Activated CD8-positive, alpha-beta memory T cell treated with anti-CD3 and anti-CD28 coated beads, Interleukin-2, amount 50 U/mL, for 48 hours (primary cell): Measurements from ENCODE around the gene TMEM109.

Source experiments
- DNase-seq: peaks from one replicate; pipeline ENCODE4 v3.0.0-alpha.2; 2020

Gene TMEM109

DNA sequence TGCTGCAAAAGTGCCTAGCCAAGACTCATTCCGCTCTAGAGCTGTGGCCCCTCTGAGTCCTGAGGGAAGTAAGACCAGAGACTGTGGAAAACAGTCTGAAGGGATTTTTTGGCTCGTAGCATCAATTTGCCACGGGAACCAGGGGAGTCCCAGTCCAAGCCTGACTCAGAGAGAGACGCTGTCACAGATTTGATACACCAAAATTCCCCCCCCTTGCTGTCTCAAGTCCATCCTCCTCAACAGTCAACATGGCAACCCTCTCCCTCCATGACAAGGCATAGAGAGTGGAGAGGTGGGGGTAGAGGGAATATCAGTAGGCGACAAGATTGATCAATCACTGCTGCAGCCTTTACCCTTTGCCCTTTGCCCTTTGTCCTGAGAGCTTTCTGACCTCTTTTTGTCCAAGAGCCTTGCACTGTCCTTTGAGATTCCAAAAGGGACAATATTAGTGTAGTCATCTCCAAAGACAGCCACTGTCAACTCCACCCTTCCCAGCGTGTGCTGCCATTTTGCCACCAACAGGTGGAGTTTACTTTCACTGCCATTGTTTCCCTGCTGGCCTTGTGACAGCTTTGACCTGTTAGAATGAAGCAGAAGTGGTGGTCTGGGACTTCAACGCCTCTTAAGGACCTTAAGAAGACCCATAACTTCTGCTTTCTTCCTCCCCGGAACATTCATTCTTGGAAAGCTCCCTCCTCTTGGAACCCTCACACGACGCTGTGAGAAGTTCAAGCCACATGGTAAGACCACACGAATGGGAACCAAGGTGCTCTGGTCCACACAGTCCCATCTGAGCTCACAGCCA is 30.7 kb downstream of the TMEM109 start:
- DNase-seq, result no peak

DNA sequence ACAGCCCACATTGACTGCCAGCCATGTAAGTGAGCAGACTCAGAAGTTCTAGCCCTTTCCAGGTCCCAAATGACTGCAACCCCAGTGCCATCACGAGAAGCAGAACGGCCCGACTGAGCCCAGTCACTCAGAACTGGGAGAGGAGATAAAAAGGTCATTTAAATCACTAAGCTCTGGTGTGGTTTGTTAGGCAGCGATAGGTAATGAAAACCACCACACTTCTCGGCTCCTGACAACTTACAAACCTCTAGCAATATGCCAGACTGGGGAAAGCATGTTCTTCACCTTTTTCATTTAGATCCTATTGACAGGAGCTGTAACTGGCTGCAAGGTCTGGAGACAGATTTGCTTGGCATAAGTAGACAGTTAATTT is 31.3 kb downstream of the TMEM109 start:
- DNase-seq, result no peak

DNA sequence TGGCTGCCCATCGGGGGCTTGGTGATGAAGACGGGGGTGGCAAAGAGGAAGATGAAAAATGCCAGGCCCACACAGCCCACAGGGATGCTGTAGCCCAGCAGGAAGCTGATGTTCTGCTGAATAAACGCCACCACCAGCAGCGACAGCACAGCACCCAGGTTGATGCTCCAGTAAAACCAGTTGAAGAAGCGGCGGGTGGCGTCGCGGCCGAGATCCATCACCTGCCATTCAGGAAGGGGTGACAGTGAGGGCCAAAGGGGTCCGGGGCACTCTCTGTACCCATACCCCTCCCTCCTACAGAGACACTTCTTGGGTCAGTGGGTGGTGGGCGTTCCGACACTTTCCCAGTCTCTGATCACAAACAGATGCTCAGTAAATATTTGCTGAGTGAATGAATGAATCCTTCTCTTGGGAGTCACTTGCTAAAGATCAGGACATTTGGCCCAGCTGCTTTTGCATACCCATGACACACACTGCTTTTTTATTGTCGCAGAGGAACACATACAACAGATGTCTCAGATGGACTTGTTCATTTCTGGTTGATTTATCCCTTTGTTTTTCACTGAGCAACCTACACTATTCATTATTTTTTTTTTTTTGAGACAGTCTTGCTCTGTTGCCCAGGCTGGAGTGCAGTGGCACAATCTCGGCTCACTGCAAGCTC is 32.8 kb downstream of the TMEM109 start:
- no peak for DNase-seq

DNA sequence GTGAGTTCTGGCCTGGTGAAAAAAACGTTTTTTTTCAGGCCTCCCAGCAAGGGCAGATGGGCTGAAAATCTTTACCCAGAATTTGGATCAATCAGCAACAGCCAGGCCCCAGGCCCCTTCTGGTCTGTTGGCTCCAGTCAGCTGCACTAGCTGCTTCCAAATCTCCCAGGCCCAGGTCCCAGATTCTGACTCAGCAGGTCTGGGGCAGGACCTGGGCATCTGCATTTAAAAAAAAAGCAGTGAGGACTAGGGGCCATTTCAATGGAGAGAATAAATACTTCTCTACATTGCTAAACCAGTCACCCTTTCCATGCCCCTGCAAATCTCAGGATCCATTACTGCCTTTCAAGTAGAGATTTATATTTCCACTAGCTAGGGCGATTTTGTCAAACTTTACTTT is 33.7 kb downstream of the TMEM109 start:
- DNase-seq, result no peak

DNA sequence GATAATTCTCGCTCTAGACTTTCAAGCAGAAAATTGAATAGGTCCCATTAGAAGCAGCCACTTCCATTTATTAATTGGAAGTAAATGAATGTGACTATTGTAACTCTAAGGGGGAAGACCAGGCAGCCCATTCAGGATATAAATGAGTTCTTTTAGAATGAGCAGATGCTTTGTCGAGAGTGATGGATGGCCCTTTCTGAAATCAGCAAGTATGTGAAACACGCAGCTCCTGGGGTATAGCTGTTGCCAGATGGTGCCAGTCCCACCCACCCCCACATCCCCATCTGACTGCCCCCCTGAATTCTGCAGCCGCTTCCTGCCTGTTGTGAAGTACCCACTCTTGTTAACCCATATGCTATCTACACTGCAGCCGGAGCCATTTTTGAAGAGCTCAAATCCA is 34.3 kb downstream of the TMEM109 start:
- DNase-seq, result no peak

DNA sequence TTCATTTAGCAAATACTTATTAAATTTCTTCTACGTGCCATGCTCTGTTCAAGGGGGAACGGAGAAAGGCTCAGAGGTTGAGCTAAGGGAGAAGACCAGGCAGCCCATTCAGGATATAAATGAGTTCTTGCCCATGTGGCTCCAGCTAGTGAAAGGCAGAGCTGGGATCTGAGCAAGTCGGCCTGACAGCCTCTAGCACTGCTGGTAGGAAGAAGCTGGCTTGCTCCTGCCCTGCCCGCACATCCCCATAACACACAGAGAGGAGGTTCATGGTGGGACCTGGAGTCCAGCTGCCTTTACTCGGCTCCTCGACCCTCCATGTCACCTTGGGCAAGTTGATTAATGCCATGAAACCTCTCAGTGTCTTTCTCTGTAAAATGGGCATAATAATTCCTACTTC is 36.1 kb downstream of the TMEM109 start:
- DNase-seq, result no peak

DNA sequence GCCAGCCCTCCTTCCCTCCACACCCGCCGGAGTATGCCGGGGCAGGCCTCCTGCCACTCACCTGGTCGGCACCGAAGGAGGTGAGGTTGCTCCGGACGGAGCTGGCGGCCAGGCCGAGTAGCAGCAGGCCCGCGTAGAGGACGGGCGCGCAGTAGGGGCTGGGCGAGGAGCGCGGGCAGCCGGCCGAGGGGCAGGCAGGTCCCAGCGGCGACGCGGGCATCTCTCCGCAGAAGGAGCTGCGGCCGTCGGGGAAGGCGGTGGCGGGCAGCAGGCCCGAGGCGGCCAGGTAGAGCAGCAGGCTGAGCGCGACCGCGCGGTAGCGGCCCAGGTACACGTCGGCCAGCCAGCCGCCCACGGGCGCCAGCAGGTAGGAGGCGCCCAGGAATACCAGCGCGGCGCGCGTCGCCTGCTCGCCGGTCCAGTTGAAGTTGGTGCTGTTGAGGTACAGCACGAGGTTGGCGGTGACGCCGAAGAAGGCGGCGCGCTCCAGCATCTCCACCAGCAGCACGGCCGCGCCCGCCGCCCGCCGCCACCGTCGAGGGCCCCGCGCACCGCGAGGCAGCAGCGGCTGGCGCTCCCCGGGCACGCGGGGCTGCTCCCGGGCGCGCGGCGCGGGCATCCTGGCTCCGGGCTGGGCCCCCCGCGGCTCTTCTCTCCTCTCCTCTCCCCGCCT is 37.1 kb downstream of the TMEM109 start:
- DNase-seq, result peak; percentile 71

DNA sequence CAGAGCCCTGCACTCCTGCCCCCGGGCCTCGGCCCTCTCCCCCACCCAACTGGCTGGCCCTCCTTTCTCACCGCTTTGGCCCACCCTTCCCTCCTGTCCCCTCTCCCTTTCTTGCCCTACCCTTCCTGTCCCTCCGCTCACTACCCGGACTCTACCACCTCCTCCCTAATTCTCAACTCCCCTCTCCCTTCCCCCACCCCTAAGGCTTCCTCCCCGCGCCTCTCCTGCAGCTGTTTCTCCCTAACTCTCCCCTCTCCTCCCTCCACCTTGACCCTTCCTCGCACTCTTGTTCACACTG is 37.6 kb downstream of the TMEM109 start:
- DNase-seq, result no peak

DNA sequence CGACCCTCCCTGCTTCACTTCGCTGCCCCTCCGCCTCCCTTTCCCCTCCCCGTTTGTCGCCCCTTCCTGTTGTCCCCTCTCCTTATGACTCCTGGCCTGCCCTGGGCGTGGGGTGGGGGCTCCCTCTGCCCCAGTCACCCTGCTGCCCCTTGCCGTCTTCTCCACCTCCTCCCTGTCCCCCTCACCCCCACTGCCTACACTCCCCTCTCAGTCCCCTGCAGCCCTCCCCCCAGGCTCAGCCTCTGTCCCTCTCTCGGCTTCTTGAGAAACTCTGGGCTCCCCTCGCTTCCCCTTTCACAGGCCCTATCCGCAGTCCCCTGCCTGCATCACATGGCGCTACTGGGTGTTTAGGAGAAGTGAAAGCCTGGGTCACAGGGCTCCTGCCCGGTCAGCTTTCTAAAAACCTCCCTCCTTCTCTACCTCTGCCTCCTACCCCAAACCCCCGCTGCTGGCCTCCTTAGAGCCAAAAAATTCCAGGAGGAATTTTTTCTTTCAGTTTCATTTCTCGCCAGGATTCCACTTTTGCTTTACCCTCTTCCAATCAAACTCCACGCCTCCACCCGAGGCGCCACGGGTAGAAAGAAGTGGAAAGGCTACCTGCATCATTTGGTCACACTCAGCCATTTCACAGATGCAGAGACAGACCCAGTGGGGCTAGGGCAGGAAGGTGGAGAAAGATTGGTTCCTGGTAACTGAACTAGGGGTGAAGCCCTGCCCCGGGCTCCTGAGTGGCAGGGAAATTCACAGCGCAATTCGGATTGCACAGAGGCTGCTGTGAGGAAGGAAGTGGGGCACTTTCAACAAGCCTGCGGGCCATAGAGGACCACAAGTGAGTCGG is 38.2 kb downstream of the TMEM109 start, which contains the start of gene SLC15A3:
Gene SLC15A3 (minus strand): TSS at position 273 of the 838 bp plus-strand sequence. CDS start 625 bp downstream, outside the sequence.
- peak; percentile 62 for DNase-seq

DNA sequence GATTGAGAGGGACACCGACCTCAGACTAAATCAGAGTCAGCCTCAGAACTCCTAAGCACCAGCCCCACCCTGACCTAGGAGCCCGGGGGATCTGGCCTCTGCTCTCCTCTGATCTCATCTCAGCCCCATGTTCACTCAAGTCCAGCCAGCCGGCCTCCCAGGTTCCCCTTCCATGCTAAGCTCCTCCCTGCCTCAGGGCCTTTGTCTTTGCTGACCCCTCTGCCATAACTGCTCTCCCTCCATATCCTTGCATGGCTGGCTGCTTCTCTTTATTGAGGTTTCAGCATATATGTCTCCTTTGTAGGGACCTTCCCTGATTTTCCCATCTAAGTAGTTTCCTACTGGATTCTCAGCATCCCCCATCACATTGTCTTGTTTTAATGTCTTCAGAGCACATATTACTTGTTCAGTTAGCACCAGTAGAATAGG is 38.8 kb downstream of the TMEM109 start:
- DNase-seq, result no peak

DNA sequence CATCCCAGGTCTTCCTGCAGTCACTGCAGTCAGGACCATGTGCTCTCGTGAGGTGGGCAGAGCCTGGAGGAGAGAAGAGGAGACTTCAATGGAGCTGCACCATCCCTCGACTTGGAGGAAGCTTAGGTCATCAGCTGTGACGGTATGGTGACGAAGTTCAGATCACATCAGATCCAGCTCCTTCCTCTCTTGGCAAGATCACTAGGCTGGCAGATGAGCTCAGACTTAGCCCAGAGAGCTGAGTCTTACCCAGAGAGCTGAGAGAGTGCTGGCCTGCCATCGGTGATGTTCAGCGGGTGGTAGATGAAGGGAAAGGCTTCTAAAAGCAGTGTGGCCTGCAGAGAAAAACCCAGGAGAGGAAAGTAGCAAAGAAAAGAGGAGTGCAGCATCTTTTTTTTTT is 39.8 kb downstream of the TMEM109 start:
- no peak for DNase-seq

DNA sequence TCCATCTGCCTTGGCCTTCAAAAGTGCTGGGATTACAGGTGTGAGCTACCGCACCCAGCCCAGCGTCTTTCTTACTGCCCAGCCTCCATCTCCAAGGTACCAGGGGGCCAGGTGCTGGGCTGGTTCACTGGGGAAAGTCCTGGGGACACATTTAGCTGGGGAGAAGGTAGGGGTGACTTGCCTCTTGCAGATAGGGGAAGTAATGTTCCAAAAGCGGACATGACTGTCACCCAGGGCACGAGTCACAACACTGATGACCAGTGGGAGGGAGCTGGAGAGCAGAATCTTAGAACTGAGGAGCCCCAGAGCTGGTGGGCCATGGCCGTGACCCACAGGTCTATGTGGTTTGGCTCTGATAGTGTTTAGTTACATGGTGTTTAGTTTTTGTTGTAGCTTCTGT is 40.5 kb downstream of the TMEM109 start:
- no peak for DNase-seq

DNA sequence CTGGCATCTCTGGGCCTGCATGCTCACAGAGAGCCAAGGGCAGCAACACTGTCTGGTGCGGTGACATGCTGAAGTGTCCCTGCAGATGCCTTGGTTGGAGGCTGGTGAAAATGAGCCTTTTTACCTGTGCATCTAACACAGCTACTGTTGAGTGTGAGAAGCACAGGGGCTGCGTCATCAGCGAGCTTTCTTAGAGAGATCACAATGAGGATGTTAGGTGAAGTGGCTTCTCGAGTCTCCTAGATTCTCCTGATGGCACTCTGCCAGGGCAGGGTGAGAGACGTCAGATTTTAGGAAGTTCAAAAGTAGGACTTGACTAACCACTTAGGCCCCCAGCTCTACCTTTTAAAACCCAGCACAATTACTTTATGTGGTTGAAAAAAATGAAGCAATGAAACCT is 41.6 kb downstream of the TMEM109 start:
- no peak for DNase-seq

DNA sequence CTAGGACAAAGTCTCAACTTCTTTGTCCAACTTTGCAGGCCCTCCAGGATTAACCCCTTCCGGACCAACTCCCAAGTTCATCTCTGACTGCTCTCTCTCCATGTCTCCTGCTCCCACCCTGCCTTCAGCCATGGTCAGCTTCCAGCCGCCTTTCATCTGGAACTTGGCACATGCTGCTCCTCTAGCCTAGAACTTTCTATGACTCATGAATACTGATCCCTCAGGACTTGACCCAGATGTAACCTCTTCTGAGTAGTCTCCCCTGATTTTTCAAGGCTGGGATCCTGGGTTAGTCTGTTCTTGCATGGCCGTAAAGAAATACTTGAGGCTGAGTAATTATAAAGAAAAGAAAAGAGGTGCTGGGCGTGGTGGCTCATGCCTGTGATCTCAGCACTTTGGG is 43.2 kb downstream of the TMEM109 start:
- DNase-seq, result no peak

DNA sequence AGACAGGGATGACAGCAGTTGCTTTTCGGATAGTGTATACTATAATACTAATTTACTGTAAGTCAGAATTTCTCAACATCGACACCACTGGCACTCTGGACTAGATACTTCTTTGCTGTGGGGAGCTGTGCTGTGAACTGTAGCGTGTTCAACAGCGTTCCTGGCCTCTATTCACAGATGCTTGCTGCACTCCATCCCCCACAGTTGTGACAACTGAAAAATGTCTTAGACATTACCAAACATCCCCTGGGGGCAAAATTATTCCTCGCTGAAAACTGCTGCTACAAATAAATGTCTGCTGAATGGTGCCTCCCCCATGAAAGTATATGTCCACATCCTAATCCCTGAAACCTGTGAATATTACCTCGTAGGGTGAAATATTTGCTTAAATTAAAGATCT is 45.5 kb downstream of the TMEM109 start:
- no peak for DNase-seq

DNA sequence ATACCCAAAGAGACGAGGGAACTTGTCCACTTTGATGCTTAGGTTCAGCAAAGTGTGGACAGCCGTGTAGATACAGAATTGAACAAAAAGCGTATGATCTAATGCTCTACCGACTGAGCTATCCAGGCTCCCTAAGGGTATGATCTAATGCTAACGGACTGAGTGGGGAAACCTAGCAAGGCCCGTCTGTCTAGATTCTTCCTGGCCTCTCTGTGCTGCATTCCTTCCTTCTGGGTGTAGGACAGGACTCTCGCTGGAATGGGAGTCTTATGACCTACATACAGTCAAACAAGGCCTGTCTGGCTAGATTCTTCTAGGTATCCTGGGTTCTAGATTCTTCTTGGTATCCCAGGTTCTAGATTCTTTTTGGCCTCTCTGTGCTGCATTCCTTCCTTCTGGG is 46.4 kb downstream of the TMEM109 start:
- DNase-seq, result no peak

DNA sequence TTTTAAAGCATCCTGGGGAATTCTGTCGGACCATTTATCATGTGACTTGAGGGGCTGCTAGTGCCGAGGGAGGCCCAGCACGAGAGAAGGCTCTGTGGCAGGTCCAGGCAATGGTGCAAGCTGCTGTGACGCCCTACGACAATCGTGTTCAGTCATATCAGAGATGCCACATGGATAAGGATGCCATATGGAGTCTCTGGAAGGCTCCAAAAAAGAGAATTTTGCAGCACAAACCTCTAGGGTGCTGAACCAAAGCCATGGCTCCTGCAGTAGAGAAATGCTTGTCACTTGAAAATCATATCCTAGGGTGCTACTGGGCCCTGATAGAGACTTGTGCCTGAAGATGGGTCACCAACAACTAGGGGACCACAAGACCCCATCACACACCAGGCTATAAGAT is 50.8 kb downstream of the TMEM109 start:
- DNase-seq, result no peak

DNA sequence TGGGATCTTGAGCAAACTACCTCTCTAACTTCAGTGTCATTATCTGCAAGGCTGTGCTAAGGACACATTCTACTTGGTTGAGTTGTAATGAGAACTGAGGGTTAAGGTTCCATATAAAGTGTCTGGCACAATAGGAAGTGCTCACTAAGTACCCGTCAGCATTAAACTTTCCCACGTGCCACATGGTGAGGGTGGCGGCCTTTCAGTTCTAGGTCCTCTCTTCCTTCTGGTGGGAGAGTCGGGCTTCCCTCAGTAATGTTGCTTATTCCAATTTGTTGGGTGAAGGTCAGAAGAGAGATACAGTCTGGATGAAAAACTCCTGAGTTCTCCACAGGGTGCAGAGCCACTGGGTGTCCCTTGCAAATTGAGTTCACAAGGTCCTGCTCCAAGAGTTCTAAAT is 52.9 kb downstream of the TMEM109 start:
- DNase-seq, result no peak

DNA sequence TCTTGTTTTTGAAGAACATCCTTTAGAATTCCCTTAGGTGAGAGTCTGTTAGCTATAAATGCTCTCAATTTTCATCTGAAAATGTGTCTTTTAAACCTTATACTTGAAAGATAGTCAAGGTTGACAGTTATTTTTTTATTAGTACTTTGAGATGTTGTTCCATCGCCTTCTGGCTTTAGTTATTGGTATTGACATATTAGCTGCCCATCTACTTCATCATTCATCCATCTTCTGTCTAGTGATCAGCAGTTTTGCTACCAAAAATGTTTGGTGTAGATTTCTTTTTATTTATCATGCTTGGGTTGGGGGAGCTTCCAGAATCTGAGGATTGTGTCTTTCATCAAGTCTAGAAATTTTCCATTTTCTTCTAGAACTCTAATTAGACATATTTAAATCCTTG is 54.3 kb downstream of the TMEM109 start:
- DNase-seq, result no peak

DNA sequence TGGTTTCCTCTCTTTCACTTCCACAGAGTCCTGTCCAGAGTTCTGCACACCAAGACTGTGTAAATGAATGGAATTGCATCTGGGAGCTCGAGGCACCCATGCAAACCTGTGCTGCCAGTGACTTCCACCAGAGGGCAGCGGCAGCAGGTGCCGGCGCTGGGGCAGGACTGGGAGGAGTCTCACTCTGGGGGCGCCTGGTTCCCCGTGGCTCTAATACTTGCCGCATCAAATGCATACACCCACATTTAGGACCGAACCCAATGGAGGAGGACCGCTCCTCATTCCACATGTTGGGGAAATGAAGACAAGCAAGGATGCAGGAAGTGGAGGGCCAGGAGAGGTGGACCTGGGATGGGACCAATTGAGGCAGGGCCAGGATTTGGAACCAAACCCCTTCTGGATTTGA is 56.4 kb downstream of the TMEM109 start:
- peak; percentile 90 for DNase-seq

DNA sequence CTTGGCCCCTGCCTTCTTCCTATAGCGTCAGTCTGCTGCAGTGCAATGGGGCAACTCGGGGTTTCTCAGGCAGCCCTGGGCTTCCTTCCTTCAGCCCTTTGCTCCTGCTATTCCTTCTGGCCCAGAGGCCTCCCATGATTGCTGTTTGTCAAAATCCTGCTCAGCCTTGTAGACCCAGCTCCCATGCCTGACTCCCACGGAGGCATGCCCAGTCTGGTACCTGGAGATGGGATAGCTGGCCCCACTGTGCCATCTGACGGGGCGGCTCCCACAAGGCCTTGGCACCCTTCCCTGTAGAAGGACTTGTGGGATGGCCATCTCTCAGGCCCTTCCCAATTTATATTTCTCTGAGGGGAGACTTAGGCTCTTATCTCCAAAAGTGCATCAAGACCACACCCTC is 56.9 kb downstream of the TMEM109 start:
- no peak for DNase-seq

DNA sequence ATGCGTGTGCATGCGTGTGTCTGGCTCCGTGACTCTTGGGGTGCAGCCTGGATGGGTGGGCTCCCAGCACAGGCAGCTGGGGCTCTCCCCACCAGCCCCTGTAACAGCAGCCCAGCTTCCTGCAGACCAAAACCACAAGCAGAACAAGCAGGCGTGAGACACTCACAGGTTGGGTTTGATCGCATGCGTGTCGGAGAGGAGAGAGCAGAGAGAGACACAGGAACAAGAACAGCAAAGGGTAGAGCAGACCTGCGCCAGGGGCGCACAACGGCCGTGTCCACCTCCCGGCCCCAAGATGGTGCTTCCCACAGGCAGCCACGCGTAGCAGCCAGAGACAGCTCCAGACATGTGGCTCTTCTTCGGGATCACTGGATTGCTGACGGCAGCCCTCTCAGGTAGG is 57.6 kb downstream of the TMEM109 start, which contains the start of gene CD6:
Gene CD6 (plus strand): TSS at position 161 of the 400 bp plus-strand sequence. CDS start 186 bp downstream, at position 347.
- no peak for DNase-seq
